RWPE2 (cell line): Measurements from ENCODE around the gene MNT.
A peak's percentile ranks its signal among the peaks of the same experiment; 100 is the strongest.

Experiments used
- ATAC-seq: fragments of 200-7000 bp; cut with Tn5 transposase; 3 replicates; pipeline ENCODE4 v1.9.1; 2021; ENCODE audit warnings: low read depth
- DNase-seq: peaks from one replicate; pipeline ENCODE4 v3.0.0-alpha.2; 2020; ENCODE audit warnings: low spot score
- H3K27ac ChIP-seq: fragments of 450-650 bp; 2 replicates; pipeline ENCODE4 v1.5.1; 2017; ENCODE audit warnings: mild to moderate bottlenecking; ENCODE audit not compliant: poor library complexity, severe bottlenecking
- H3K27me3 ChIP-seq: fragments of 250-450 bp; sonication (Bioruptor Pico); 2 replicates; pipeline ENCODE4 v1.5.1; 2021; ENCODE audit warnings: mild to moderate bottlenecking, moderate library complexity; ENCODE audit not compliant: insufficient read depth, poor library complexity, severe bottlenecking
- H3K36me3 ChIP-seq: fragments of 250-450 bp; sonication (Bioruptor Pico); 2 replicates; pipeline ENCODE4 v1.5.1; 2020; ENCODE audit warnings: low read depth, mild to moderate bottlenecking, moderate library complexity
- H3K4me1 ChIP-seq: fragments of 250-450 bp; sonication (Bioruptor Pico); 2 replicates; pipeline ENCODE4 v1.5.1; 2021; ENCODE audit warnings: mild to moderate bottlenecking, moderate library complexity; ENCODE audit not compliant: insufficient read depth, poor library complexity, severe bottlenecking
- H3K4me3 ChIP-seq: fragments of 250-450 bp; sonication (Bioruptor Pico); 2 replicates; pipeline ENCODE4 v1.5.1; 2021; ENCODE audit warnings: mild to moderate bottlenecking, moderate library complexity; ENCODE audit not compliant: severe bottlenecking
- H3K9me3 ChIP-seq: fragments of 250-450 bp; sonication (Bioruptor Pico); 2 replicates; pipeline ENCODE4 v1.5.1; 2021; ENCODE audit warnings: mild to moderate bottlenecking, moderate library complexity; ENCODE audit not compliant: severe bottlenecking
- TF ChIP-seq, protein P1 (sequence below): fragments of 450-650 bp; IDR thresholded peaks from one replicate; pipeline ENCODE4 v1.5.1; 2017; ENCODE audit warnings: mild to moderate bottlenecking, moderate library complexity; ENCODE audit not compliant: poor library complexity, severe bottlenecking

Gene MNT

GRCh38 chr17:2427215-2427614, 26.4 kb upstream of the MNT start:
- no peaks in the 10 kb centered on the region for H3K27me3 ChIP-seq
- no peak overlapping the region for H3K27ac ChIP-seq
- no peak for DNase-seq
- no peak overlapping the region for H3K4me3 ChIP-seq
- ATAC-seq = no peak
- TF ChIP-seq, protein P1, sequence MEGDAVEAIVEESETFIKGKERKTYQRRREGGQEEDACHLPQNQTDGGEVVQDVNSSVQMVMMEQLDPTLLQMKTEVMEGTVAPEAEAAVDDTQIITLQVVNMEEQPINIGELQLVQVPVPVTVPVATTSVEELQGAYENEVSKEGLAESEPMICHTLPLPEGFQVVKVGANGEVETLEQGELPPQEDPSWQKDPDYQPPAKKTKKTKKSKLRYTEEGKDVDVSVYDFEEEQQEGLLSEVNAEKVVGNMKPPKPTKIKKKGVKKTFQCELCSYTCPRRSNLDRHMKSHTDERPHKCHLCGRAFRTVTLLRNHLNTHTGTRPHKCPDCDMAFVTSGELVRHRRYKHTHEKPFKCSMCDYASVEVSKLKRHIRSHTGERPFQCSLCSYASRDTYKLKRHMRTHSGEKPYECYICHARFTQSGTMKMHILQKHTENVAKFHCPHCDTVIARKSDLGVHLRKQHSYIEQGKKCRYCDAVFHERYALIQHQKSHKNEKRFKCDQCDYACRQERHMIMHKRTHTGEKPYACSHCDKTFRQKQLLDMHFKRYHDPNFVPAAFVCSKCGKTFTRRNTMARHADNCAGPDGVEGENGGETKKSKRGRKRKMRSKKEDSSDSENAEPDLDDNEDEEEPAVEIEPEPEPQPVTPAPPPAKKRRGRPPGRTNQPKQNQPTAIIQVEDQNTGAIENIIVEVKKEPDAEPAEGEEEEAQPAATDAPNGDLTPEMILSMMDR = no peak
- H3K36me3 ChIP-seq = no peaks in the 10 kb centered on the region
- H3K9me3 ChIP-seq = no peaks in the 10 kb centered on the region
- H3K4me1 ChIP-seq = peaks cover 14% of the 10 kb centered on the region

DNA sequence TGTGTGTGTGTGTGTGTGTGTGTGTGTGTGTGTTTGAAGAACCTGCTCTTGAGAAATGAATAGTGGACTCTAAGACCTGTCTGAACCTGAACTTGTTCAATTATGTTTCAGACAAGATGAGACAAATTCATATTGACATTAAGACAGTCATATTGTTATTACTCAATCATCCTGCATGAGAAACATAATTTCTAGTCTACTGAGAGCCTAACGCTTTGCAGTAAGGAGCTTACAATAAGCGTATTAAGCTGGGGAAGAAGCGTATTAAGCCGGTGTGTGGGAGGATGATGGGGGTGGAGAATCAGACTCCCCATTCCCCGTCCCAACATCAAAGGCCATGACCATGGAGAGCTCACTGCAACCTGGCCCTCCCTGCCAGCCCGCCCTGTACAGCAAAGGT, 22.4 kb upstream of the MNT start:
- Histone ChIP-seq H3K4me1 (peaks cover 14% of the 10 kb centered on the region), H3K27ac (peak overlapping the region; percentile 84), H3K27me3 (no peaks in the 10 kb centered on the region), H3K36me3 (peaks cover 20% of the 10 kb centered on the region), H3K4me3 (no peak overlapping the region), H3K9me3 (no peaks in the 10 kb centered on the region)
- TF ChIP-seq, protein P1 = no peak
- no peak for DNase-seq
- ATAC-seq = peak; percentile 90

- peaks cover 20% of the 10 kb centered on the region for H3K36me3 ChIP-seq
- DNase-seq (no peak), ATAC-seq (no peak)
- no peaks in the 10 kb centered on the region for H3K9me3 ChIP-seq
- TF ChIP-seq, protein P1 = peak; percentile 34
- no peak overlapping the region for H3K27ac ChIP-seq
- no peaks in the 10 kb centered on the region for H3K27me3 ChIP-seq
- H3K4me1 ChIP-seq = peaks cover 14% of the 10 kb centered on the region
- no peak overlapping the region for H3K4me3 ChIP-seq
Measured at GRCh38 chr17:2421315-2422147, 20.7 kb upstream of the MNT start.

- TF ChIP-seq, protein P1 = no peak
- Histone ChIP-seq H3K4me3 (no peak overlapping the region), H3K4me1 (peaks cover 14% of the 10 kb centered on the region), H3K27me3 (no peaks in the 10 kb centered on the region), H3K27ac (no peak overlapping the region), H3K36me3 (peaks cover 32% of the 10 kb centered on the region), H3K9me3 (no peaks in the 10 kb centered on the region)
- no peak for ATAC-seq
- no peak for DNase-seq
Measured at GRCh38 chr17:2420176-2420575, 19.3 kb upstream of the MNT start.

GRCh38 chr17:2419486-2419885, 18.6 kb upstream of the MNT start:
- Histone ChIP-seq H3K27me3 (no peaks in the 10 kb centered on the region), H3K9me3 (no peaks in the 10 kb centered on the region), H3K4me1 (peaks cover 14% of the 10 kb centered on the region), H3K36me3 (peaks cover 34% of the 10 kb centered on the region), H3K27ac (no peak overlapping the region), H3K4me3 (no peak overlapping the region)
- DNase-seq (no peak), ATAC-seq (no peak)
- TF ChIP-seq, protein P1 = no peak
